Lung (tissue), 12 donors: ENCODE results near the gene SGTA. TPM values are rescaled to one million over a fixed set of nuclear protein-coding genes. Genes with fewer than 3 reads are reported as not detected.
"Not testable (repeated sequence)": the region's sequence is repeated elsewhere in the genome, so short reads cannot be mapped to it uniquely, and the experiment has no call there.

Experiments used
- ATAC-seq: fragments of 200-7000 bp; cut with Tn5 transposase; one replicate; pipeline ENCODE4 v1.9.1; 2020; ENCODE audit warnings: moderate number of reproducible peaks; ENCODE audit not compliant: insufficient read depth, low FRiP score
- DNase-seq, 3 donors: peaks; one replicate each; pipeline ENCODE4 v3.0.0-alpha.2; 2013 to 2017
- H3K27ac ChIP-seq, 2 donors: one replicate each; pipeline ENCODE4 v1.5.1; 2013; ENCODE audit warnings: mild to moderate bottlenecking in 2 of 2, moderate library complexity in 2 of 2, control low read depth in 1 of 2, inconsistent platforms in 1 of 2, low read depth in 1 of 2, low read length in 1 of 2
- H3K27me3 ChIP-seq, 3 donors: one replicate each; pipeline ENCODE4 v1.5.1; 2013; ENCODE audit warnings: low read length in 2 of 3; ENCODE audit not compliant: control insufficient read depth in 3 of 3, insufficient read depth in 3 of 3
- H3K36me3 ChIP-seq, 4 donors: one replicate each; pipeline ENCODE4 v1.5.1; 2013; ENCODE audit warnings: low read length in 4 of 4, mild to moderate bottlenecking in 1 of 4, moderate library complexity in 1 of 4; ENCODE audit not compliant: control insufficient read depth in 4 of 4, insufficient read depth in 4 of 4
- H3K4me1 ChIP-seq, 5 donors: one replicate each; pipeline ENCODE4 v1.5.1; 2013; ENCODE audit warnings: low read length in 5 of 5, mild to moderate bottlenecking in 2 of 5, moderate library complexity in 1 of 5; ENCODE audit not compliant: control insufficient read depth in 5 of 5, insufficient read depth in 5 of 5
- H3K4me3 ChIP-seq: one replicate; pipeline ENCODE4 v1.5.1; 2013; ENCODE audit warnings: mild to moderate bottlenecking, control low read depth, moderate library complexity
- H3K9ac ChIP-seq, 2 donors: one replicate each; pipeline ENCODE4 v1.5.1; 2013; ENCODE audit warnings: low read length in 2 of 2, control low read depth in 1 of 2; ENCODE audit not compliant: insufficient read depth in 1 of 2
- H3K9me3 ChIP-seq, 4 donors: one replicate each; pipeline ENCODE4 v1.5.1; 2013; ENCODE audit warnings: low read length in 3 of 4, mild to moderate bottlenecking in 1 of 4, moderate library complexity in 1 of 4; ENCODE audit not compliant: control insufficient read depth in 4 of 4, insufficient read depth in 3 of 4
- WGBS, 2 donors: extraction: QIAGEN DNeasy Blood & Tissue Kit; methylation state at CpG; one replicate each; pipeline ENCODE4 v1.1.7; 2013; 5-methylcytosine and 5-hydroxymethylcytosine counted together
- polyA plus RNA-seq, 2 donors: library from polyadenylated mRNA; stranded (reverse); fragments of 200-250 nt; gene quantifications; one replicate each; pipeline ENCODE4 v1.2.1, GENCODE V29; 2013
- total RNA-seq, 2 donors: library from RNA; depleted of rRNA in 1 of 2; stranded (reverse); fragments of >200 nt in 1 of 2; gene quantifications; one replicate each; pipeline ENCODE4 v1.2.1, GENCODE V29; 2014 to 2021
- TF ChIP-seq, protein P1 (sequence below): IDR thresholded peaks from 2 replicates; pipeline ENCODE4 v1.5.1; 2012; ENCODE audit warnings: mild to moderate bottlenecking; ENCODE audit errors: control extremely low read depth, extremely low read depth
- donor health status: control.
- donor health status: control.
- donor health status: Bipolar disorder and iron deficiency.
- donor health status: healthy.
- donor health status: DM: yes; HTN: yes; CAD: no.

Gene SGTA
- total and polyA plus RNA-seq, 4 donors = 33.3 to 64.7 (median 51.9) TPM

DNA sequence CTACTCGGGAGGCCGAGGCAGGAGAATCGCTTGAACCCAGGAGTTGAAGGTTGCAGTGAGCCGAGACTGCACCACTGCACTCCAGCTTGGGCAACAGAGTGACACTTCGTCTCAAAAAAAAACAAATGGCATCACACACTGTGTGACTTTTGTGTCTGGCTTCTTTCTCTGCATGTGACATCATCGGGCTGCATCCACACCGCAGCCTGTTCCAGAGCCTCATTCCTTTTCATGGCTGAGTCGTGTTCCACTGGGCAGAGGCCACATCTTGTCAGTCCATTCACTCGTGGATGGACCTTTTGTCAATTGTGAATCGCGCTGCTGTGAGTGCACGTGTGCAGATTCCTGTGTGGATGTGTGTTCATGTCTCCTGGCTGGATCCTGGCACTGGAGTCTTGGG is 10.5 kb upstream of the SGTA start:
- H3K27ac ChIP-seq = no peak overlapping the region
- H3K9ac ChIP-seq = no peak overlapping the region
- 97% methylated on average over 12 of the region's 12 CpGs for WGBS, 2 donors
- H3K4me1 ChIP-seq = no peaks in the 10 kb centered on the region
- H3K9me3 ChIP-seq = no peaks in the 10 kb centered on the region
- TF ChIP-seq, protein P1, sequence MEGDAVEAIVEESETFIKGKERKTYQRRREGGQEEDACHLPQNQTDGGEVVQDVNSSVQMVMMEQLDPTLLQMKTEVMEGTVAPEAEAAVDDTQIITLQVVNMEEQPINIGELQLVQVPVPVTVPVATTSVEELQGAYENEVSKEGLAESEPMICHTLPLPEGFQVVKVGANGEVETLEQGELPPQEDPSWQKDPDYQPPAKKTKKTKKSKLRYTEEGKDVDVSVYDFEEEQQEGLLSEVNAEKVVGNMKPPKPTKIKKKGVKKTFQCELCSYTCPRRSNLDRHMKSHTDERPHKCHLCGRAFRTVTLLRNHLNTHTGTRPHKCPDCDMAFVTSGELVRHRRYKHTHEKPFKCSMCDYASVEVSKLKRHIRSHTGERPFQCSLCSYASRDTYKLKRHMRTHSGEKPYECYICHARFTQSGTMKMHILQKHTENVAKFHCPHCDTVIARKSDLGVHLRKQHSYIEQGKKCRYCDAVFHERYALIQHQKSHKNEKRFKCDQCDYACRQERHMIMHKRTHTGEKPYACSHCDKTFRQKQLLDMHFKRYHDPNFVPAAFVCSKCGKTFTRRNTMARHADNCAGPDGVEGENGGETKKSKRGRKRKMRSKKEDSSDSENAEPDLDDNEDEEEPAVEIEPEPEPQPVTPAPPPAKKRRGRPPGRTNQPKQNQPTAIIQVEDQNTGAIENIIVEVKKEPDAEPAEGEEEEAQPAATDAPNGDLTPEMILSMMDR = no peak
- H3K27me3 ChIP-seq = no peaks in the 10 kb centered on the region
- DNase-seq = no peak
- peaks cover 0 to 42% (median 14%) of the 10 kb centered on the region in 4 donors for H3K36me3 ChIP-seq
- ATAC-seq = no peak
- H3K4me3 ChIP-seq = no peak overlapping the region

- H3K4me3 ChIP-seq = no peak overlapping the region
- 95 to 96% methylated on average over 7 of the region's 7 CpGs for WGBS, 2 donors
- no peak overlapping the region for H3K27ac ChIP-seq
- peaks cover 0 to 41% (median 13%) of the 10 kb centered on the region in 4 donors for H3K36me3 ChIP-seq
- H3K27me3 ChIP-seq = no peaks in the 10 kb centered on the region
- H3K4me1 ChIP-seq = no peaks in the 10 kb centered on the region
- DNase-seq (no peak), ATAC-seq (no peak)
- H3K9me3 ChIP-seq = no peaks in the 10 kb centered on the region
- no peak overlapping the region for H3K9ac ChIP-seq
- TF ChIP-seq, protein P1 = no peak
These were observed 10.1 kb upstream of the SGTA start for GRCh38 chr19:2793126-2793525.

DNA sequence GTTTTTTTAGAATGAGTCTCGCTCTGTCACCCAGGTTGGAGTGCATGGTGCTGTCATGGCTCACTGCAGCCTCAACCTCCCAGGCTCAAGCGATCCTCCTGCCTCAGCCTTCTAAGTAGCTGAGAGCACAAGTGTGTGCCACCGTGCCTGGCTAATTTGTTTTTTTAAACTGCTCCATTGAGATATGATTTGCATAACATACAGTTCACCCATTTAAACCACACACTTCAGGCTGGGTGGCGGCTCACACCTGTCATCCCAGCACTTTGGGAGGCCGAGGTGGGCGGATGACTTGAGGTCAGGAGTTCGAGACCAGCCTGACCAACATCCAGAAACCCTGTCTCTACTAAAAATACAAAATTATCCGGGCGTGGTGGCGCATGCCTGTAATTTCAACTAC is 9.6 kb upstream of the SGTA start:
- WGBS, 2 donors = 95 to 96% methylated on average over 10 of the region's 10 CpGs
- not testable (repeated sequence) for ATAC-seq, H3K27me3 ChIP-seq, H3K9ac ChIP-seq, H3K9me3 ChIP-seq, DNase-seq, H3K4me1 ChIP-seq, H3K27ac ChIP-seq, H3K4me3 ChIP-seq
- peaks cover 0 to 40% (median 12%) of the 10 kb centered on the region in 4 donors for H3K36me3 ChIP-seq

- no peaks in the 10 kb centered on the region for H3K4me1 ChIP-seq
- ATAC-seq (no peak), DNase-seq (no peak)
- no peak overlapping the region for H3K4me3 ChIP-seq
- H3K27ac ChIP-seq = no peak overlapping the region
- 94% methylated on average over 14 to 16 of the region's 16 CpGs for WGBS, 2 donors
- H3K27me3 ChIP-seq = no peaks in the 10 kb centered on the region
- TF ChIP-seq, protein P1 = no peak
- H3K36me3 ChIP-seq = peaks cover 0 to 32% (median 11%) of the 10 kb centered on the region in 4 donors
- H3K9me3 ChIP-seq = no peaks in the 10 kb centered on the region
- no peak overlapping the region for H3K9ac ChIP-seq
These were observed 8.8 kb upstream of the SGTA start for GRCh38 chr19:2791876-2792275.
